Left colon (tissue), 2 donors: ENCODE results near the gene ZNF692. TPM values are rescaled to one million over a fixed set of nuclear protein-coding genes. Genes with fewer than 3 reads are reported as not detected.
"Not testable (repeated sequence)": the region's sequence is repeated elsewhere in the genome, so short reads cannot be mapped to it uniquely, and the experiment has no call there.

ENCODE experiments used
- ATAC-seq: fragments of 200-7000 bp; cut with Tn5 transposase; one replicate; pipeline ENCODE4 v1.9.1; 2020; ENCODE audit warnings: mild to moderate bottlenecking, moderate library complexity
- DNase-seq, 2 donors: peaks; one replicate each; pipeline ENCODE4 v3.0.0-alpha.2; 2020
- intact Hi-C, 2 donors: fragments of 100-400 bp; cut with DNase I in 1 of 2; cut with micrococcal nuclease in 1 of 2; formaldehyde crosslinking; loops; one replicate each; pipeline versions ENCODE4 v1.11.2 to v1.14.0; 2022; cut with DNase I, micrococcal nuclease
- total RNA-seq, 2 donors: library from RNA; stranded (reverse); fragmentation: NEBNext Ultra II Directional; extraction: Animal tissue kit (Norgen Biotek cat#: 25700); gene quantifications; one replicate each; pipeline ENCODE4 v1.2.1, GENCODE V29; 2021
- donor health status: DM: no; HTN: no; CAD: no.
- donor health status: DM: yes; HTN: yes; CAD: no.

Gene ZNF692
- total RNA-seq, 2 donors from 2014 or later, result 26.9 to 31.4 TPM

DNA sequence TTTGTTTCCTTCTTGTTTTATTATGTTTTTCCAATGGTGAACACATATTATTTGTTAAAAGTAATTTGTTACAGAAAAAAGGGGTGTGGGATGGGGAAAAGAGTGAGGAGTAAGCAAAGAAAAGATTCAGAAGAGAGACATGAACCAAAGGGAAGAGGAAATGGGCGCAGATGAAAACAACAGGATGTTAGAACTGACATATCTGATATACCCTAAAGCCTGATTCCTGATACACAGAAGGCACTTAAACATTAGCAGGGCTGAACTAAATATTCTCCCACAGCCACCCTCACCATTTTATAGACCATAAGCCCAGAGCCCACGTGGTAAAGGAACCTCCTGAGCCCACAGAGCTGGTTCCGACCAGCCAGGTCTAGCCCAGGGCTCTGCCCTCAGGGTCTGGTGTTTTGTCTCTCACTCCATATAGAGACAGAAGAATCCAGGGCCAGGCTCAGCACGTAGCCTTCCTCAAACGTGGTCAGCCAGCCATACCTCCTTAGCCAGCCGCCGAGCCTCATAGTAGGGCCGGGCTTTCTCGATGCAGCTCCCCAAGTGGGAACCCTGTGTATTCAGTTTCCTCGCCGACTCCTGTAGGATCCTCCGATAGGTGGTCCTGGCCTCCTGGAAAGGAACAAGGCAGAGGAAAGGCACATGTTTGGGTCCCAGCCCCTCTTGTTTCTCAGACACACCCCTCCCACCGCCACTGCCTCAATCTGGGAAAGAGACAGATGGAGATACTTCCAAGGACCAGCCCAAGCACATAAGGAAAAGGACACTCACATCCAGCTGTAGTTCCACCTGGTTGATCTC, 42.6 kb downstream of the ZNF692 start:
- intact Hi-C loops, result no loop called here
- no peak for ATAC-seq
- no peak for DNase-seq

DNA sequence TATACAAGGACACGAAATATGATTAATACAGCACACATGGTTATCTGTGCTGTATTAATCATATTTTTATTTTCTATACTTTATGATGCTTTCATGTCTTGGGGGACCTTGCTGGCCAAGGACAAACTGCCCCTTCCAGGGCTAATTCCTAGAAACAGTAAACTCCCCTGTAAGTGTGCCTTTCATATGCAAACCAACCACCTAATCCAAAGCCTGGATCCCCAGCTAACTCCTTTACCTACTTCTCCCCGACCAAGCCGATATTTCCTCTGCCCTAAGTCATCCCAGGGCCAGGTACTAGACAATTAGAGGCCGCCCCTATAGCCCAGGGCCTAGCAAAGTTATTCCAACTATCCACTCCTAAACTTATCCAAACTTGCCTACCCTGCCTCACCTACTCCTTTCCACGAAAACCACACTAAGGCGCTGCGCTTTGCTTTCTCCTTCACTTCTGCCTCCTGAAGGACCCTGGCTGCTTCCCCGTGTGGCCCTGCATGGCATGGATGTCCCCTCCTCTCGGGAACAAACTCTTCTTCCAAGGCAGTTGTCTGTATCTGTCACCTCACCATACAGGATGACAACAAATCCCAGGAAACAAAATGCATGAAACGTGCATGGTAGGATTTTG, 43.4 kb downstream of the ZNF692 start:
- no peak for ATAC-seq
- intact Hi-C loops, result no loop called here
- no peak for DNase-seq

GRCh38 chr1:248814351-248814750, 44.5 kb downstream of the ZNF692 start:
- intact Hi-C loops, result no loop called here
- ATAC-seq (no peak), DNase-seq (no peak)

GRCh38 chr1:248813546-248813945, 45.3 kb downstream of the ZNF692 start:
- no peak for DNase-seq
- no peak for ATAC-seq
- intact Hi-C loops, result no loop called here

DNA sequence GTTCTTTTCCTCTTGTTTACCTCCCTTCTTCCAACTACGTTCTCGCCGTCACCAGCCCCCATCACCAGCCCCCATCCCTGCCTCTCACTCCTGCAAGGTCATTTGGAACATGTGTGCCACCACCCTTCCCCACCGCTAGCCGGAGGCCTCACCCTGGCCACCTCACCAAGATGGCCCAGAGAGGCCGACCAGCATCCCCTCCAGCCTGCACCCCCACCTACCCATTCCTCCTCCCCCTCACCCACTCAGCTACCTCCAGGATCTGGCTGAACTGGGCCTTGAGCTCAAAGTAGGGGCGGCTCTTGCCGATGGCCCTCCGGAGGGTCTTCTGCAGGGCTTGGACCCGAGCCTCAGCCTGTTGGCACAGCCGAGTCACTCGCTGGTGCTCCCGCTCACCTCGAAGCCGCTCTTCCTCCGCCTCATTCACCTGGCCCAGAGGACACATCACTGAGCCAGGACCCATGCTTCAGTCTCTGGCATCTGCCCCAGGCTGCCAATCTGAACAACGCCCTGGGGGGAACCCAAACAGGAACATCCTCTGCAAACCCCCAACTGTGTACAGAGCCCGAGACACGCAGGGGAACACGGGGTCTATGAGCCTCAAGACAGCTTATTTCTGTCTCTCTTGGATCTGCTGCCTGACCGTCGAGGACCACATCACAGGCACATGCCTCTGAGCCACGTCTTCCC, 46.0 kb downstream of the ZNF692 start:
- DNase-seq, result no peak
- intact Hi-C loops, result no loop called here
- no peak for ATAC-seq

DNA sequence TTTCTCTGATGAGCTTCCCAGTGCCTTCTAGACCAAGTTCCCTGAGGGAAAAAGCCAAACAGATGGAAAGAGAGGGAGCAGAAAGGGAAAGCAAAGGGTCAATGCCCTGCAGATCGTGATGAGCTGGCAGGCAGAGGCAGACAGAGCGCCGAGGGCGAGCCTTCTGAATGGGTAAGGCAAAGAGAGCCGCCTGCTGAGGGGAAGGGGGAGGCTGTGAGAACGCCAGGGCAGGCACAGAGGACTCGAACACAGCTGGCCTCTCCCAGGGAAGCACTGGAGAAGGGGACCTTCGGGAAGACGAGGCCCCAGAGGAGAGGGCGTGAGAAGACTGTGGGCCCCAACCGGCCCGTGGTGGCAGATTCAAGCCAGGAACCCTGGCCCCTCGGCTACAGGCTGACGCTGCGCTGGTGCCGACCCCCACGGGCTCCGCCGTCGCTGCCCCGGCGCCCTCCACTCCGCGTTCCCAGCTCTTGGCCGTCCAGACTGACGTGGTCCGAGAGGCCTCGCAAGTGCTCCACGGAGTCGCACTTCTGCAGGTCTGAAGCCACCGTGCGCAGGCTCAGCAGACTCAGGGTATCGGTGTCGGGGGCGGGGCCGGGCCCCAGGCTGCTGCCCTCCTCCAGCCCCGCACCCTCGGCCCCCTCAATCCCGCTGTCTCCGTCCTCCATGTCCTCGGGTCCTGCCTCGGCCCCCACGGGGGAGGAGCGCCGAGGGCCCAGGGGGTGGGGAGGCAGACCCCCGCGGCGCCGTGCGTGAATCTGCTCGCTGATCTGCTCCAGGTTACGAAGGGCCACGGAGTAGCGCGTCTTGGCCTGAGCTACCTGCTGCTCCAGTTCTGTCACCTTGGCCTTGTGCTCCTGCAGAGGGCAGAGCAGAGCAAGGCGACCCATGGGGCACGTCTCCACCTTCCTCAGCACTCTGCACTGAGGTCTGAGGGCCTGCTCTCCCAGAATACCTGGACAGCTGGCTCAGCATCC, 47.1 kb downstream of the ZNF692 start:
- ATAC-seq, result peak; percentile 44
- intact Hi-C loops, result no loop called here
- DNase-seq, result no peak

DNA sequence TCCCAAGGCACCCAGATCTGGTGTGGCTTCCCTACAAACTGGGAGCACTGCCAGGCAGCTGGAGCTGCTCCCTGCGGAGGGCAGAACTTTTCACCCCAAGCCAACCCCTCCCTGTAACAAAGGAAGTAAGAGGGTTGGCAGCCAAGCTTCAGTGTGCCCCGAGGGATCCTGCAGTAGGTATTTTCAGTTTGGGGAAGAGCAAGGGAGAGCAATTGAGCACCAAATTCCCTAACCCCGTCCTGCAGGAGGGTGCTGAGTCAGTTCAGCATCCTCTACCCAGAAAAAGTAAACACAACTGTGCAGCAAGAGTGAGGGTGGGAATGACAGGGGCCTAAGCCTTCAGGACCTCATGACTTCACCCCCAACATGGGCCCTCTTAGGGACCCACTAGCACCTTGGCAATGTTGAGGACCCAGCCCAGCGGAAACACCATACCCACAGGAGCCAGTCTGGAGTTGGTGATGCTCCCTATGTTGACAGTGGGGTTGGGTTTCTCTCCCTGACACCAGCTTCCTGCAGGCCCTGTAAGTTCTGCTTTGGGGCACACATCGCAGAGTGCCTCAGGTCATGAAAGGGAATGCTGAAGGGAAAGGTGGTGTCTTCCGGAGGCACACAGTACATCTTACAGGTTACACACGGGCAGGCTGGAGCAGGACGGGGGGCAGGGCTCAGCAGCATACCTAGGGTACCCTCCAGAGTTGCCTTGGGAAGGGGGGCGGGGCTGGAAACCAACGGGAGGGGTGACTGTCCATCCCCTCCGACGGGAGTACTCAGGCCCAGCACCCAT, 48.0 kb downstream of the ZNF692 start:
- peak; percentile 27 for ATAC-seq

GRCh38 chr1:248810000-248810726, 48.7 kb downstream of the ZNF692 start:
- intact Hi-C loops, result no loop called here
- ATAC-seq (no peak), DNase-seq (no peak)

More for the DNA sequence above, 48.0 kb downstream of the ZNF692 start:
- DNase-seq, result peak in 1 of 2 donors; percentile 30
- intact Hi-C loops, result no loop called here

DNA sequence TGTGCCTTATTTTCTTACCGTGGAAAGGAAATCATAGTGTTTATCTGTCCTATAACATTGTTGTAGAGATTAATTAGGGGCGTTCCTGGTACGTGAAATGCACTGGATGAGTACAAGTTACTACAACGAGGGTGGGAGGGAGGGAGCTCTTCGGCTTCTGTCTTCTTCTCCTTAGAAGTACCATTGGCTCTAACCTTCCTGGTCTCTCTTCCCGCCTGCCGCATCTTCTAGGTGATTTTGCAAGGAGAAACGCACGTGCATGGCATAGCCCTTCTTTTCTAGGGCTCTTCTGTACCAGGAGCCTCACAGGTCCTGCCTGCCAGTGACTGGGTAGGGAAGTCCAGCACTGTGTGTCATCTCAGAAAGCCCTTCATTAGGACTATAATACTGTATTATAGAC, 50.0 kb downstream of the ZNF692 start:
- intact Hi-C loops, result no loop called here
- DNase-seq (no peak), ATAC-seq (no peak)

DNA sequence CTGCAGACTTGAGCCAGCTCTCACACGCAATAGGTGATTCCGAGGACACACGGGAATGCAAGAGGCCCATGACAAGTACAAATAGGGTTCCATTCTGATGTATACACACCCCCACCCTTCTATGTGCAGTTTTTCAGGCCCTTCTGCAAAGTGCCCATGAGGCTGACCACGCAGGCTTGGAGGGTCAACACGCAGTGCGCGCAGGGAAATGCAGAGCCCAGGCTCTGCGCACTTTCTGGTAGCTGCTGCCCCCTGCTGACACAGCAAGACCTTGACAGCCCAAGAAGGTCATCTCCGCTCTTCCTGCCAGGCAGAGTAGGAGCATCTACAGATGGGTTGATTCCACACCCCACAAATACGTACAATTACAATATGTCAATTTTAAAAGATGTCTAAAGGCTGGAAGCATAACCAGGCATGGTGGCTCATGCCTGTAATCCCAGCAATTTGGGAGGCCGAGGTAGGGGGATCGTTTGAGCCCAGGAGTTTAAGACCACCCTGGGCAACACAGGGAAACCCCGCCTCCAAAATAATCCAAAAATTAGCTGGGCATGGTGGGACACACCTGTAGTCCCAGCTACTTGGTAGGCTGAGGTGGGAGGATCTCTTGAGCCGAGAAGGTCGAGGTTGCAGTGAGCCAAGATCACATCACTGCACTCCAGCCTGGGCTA, 51.7 kb downstream of the ZNF692 start:
- intact Hi-C loops, result no loop called here
- DNase-seq (peak; percentile 51 to 68), ATAC-seq (peak; percentile 62)

DNA sequence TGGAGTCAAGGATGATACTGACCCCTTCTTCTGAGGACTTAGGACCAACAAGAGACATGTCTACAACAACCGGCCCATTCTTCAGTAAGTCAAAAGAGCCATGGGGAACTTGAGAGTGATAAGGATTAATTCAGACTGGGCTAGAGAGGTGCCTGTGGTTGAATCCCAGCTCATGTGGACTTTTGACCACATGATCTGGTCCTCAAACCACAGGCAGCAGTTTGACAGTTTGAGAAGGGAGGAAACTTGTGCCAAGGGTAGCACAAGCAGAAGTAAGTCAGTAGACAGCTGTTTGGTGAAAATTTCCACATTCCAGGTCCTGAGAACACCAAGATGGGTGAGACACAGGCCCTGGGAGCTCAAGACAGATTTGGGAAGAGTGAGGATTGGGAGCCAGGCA, 53.0 kb downstream of the ZNF692 start:
- no peak for ATAC-seq
- no peak for DNase-seq
- intact Hi-C loops, result no loop called here

GRCh38 chr1:248804771-248805681, 53.9 kb downstream of the ZNF692 start:
- ATAC-seq, result peak; percentile 67
- DNase-seq, result peak; percentile 32 to 45
- intact Hi-C loops, result no loop called here

DNA sequence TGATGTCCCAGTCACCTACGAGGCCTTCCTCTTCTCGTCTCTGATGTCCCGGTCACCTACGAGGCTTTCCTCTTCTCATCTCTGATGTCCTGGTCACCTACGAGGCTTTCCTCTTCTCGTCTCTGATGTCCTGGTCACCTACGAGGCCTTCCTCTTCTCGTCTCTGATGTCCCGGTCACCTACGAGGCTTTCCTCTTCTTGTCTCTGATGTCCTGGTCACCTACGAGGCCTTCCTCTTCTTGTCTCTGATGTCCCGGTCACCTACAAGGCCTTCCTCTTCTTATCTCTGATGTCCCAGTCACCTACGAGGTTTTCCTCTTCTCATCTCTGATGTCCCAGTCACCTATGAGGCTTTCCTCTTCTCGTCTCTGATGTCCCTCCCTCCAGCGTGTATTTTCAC, 55.4 kb downstream of the ZNF692 start:
- DNase-seq, intact Hi-C loops: not testable (repeated sequence)

DNA sequence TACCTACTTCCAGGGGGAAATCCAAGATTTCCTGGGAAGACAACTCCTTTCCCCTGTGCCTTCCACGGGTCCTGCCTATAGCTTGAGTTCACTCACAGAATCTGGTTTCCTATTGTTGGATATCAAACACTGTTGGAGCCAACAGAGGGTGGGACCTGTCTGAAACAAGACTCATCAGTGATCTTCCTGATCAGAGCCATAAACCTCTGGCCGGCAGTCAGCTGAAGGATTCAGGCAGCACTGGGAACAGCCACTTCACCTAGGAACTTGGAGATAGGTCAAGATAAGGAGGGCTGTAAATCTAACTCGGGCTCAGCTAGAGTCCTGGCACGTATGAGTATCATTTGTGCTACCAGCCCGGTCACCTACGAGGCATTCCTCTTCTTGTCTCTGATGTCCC, 56.4 kb downstream of the ZNF692 start:
- intact Hi-C loops, result no loop called here
- ATAC-seq (peak; percentile 78), DNase-seq (peak; percentile 62 to 76)

More for the DNA sequence above, 55.4 kb downstream of the ZNF692 start:
- not testable (repeated sequence) for ATAC-seq

DNA sequence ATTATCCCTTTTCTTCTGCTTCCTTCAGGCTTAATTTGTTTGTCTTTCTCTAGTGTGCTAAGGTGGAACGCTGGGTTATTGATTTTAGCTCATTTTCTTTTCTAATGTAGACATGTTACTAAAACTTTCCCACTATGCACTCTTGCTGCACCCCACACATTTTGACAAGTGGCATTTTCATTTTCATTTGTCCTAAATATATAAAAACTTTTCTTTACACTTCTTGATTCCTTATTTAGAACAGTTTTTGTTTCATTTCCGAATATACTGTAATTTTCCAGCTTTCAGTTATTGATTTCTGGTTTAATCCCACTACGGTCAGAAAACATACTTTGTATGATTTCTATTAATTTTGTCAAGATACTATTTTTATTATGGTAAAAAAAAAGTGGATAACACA, 58.4 kb downstream of the ZNF692 start:
- ATAC-seq, result no peak
- intact Hi-C loops, result no loop called here
- no peak for DNase-seq
